Lower leg skin (tissue), 3 donors: Measurements from ENCODE around the gene MFSD6.

Experiments used
- CTCF ChIP-seq, 3 donors: fragments of 450-650 bp; IDR thresholded peaks; one replicate each; pipeline ENCODE4 v1.5.1; 2016; ENCODE audit warnings: antibody characterized with exemption in 3 of 3, mild to moderate bottlenecking in 3 of 3, moderate library complexity in 2 of 3
- POLR2A ChIP-seq, 2 donors: fragments of 450-650 bp; IDR thresholded peaks; one replicate each; pipeline ENCODE4 v1.6.1; 2016 to 2017; ENCODE audit warnings: antibody characterized with exemption in 2 of 2, mild to moderate bottlenecking in 1 of 2, moderate library complexity in 1 of 2

DNA sequence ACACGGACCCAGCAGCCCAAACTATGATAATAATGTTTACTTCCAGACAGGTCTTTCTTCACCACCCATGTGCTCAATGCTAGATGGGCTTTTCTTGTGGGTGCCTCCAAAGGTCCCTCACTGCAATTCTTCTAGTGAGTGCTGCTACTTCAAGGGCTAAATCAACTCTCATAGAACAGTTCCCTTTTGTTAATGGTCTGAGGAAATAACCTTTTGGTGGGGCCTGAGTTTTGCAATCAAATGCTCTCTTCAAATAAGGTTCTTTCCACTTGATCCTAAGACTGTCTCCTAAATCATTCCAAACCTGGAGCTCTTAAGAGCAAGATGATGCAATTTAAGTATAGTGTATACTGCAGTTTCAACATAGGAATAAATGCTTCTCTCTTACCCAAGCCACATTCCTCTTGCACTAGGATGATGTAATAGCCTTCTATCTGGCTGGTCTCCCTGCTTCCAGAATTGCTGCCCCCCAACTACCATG lies 120.4 kb downstream of the MFSD6 start:
- TF ChIP-seq POLR2A (IDR thresholded peaks at IDR 0.05): no peak
- TF ChIP-seq CTCF (IDR thresholded peaks at IDR 0.05): no peak
